Mesenchymal stem cell (in vitro differentiated cells and primary cell): ENCODE results near the gene NPW.

ENCODE experiments used
- DNase-seq: peaks from one replicate; pipeline ENCODE4 v3.0.0-alpha.2; 2013
- H2AFZ ChIP-seq: one replicate; pipeline ENCODE4 v1.6.1; 2013; ENCODE audit warnings: low read depth, mild to moderate bottlenecking, control low read depth, inconsistent platforms, low read length, moderate library complexity
- H2AK5ac ChIP-seq: 2 replicates; pipeline ENCODE4 v1.6.1; 2013; ENCODE audit warnings: low read length, moderate library complexity, mild to moderate bottlenecking, inconsistent platforms; ENCODE audit not compliant: severe bottlenecking
- H2BK120ac ChIP-seq: one replicate; pipeline ENCODE4 v1.6.1; 2013; ENCODE audit warnings: low read depth, mild to moderate bottlenecking, inconsistent platforms, low read length, moderate library complexity
- H2BK12ac ChIP-seq, 2 experiments: one replicate each; pipeline ENCODE4 v1.6.1; 2013; ENCODE audit warnings: inconsistent platforms in 2 of 2, low read length in 2 of 2, mild to moderate bottlenecking in 2 of 2, moderate library complexity in 2 of 2, control low read depth in 1 of 2
- H2BK15ac ChIP-seq: one replicate; pipeline ENCODE4 v1.6.1; 2013; ENCODE audit warnings: mild to moderate bottlenecking, low read depth, inconsistent platforms; ENCODE audit not compliant: poor library complexity, severe bottlenecking
- H2BK5ac ChIP-seq: 2 replicates; pipeline ENCODE4 v1.6.1; 2013; ENCODE audit warnings: low read depth, mild to moderate bottlenecking, low read length, control low read depth, inconsistent platforms; ENCODE audit not compliant: poor library complexity, severe bottlenecking
- H3K14ac ChIP-seq, 2 experiments: one replicate each; pipeline ENCODE4 v1.6.1; 2013; ENCODE audit warnings: inconsistent platforms in 2 of 2, low read length in 2 of 2, control low read depth in 1 of 2, mild to moderate bottlenecking in 1 of 2, moderate library complexity in 1 of 2
- H3K18ac ChIP-seq, 2 experiments: one replicate each; pipeline ENCODE4 v1.6.1; 2013; ENCODE audit warnings: inconsistent platforms in 2 of 2, low read length in 2 of 2, control low read depth in 1 of 2, low read depth in 1 of 2, mild to moderate bottlenecking in 1 of 2
- H3K23ac ChIP-seq, 2 experiments: one replicate each; pipeline ENCODE4 v1.6.1; 2013; ENCODE audit warnings: inconsistent platforms in 2 of 2, low read length in 2 of 2, mild to moderate bottlenecking in 2 of 2, moderate library complexity in 2 of 2, control low read depth in 1 of 2
- H3K27ac ChIP-seq: 2 replicates; pipeline ENCODE4 v1.5.1; 2013; ENCODE audit warnings: mild to moderate bottlenecking, moderate library complexity, low read length, control low read depth, inconsistent platforms; ENCODE audit not compliant: poor library complexity, severe bottlenecking
- H3K27me3 ChIP-seq, 2 experiments: 2 replicates each; pipeline versions ENCODE4 v1.6.1 to v1.7.0; 2013; ENCODE audit warnings: low read length in 2 of 2, mild to moderate bottlenecking in 2 of 2, moderate library complexity in 2 of 2, control low read depth in 1 of 2, inconsistent platforms in 1 of 2; ENCODE audit not compliant: control insufficient read depth in 1 of 2, insufficient read depth in 1 of 2
- H3K36me3 ChIP-seq, 2 experiments: 2 replicates each; pipeline versions ENCODE4 v1.6.1 to v1.7.0; 2013; ENCODE audit warnings: low read length in 2 of 2, control low read depth in 1 of 2, inconsistent platforms in 1 of 2, low read depth in 1 of 2, mild to moderate bottlenecking in 1 of 2; ENCODE audit not compliant: insufficient read depth in 2 of 2, control insufficient read depth in 1 of 2
- H3K4ac ChIP-seq, 2 experiments: one replicate each; pipeline ENCODE4 v1.6.1; 2013; ENCODE audit warnings: inconsistent platforms in 2 of 2, low read length in 2 of 2, mild to moderate bottlenecking in 2 of 2, moderate library complexity in 2 of 2, control low read depth in 1 of 2, low read depth in 1 of 2
- H3K4me1 ChIP-seq: 2 replicates; pipeline ENCODE4 v1.6.1; 2013; ENCODE audit warnings: low read depth, low read length, control low read depth; ENCODE audit not compliant: control insufficient read depth, insufficient read depth
- H3K4me2 ChIP-seq: 2 replicates; pipeline ENCODE4 v1.6.1; 2013; ENCODE audit warnings: low read length, mild to moderate bottlenecking, inconsistent platforms; ENCODE audit not compliant: poor library complexity, severe bottlenecking
- H3K4me3 ChIP-seq, 2 experiments: 2 replicates each; pipeline versions ENCODE4 v1.5.1 to v1.7.0; 2013; ENCODE audit warnings: low read length in 2 of 2, mild to moderate bottlenecking in 2 of 2, control low read depth in 1 of 2, low read depth in 1 of 2; ENCODE audit not compliant: insufficient read depth in 1 of 2
- H3K79me1 ChIP-seq: replicated peaks from 2 replicates; pipeline ENCODE4 v1.6.1; 2013; ENCODE audit warnings: mild to moderate bottlenecking, control low read depth, low read length, inconsistent platforms; ENCODE audit not compliant: poor library complexity, severe bottlenecking
- H3K9ac ChIP-seq: 2 replicates; pipeline ENCODE4 v1.7.0; 2013; ENCODE audit warnings: mild to moderate bottlenecking, low read length, moderate library complexity
- H3K9me3 ChIP-seq: 2 replicates; pipeline ENCODE4 v1.7.0; 2013; ENCODE audit warnings: mild to moderate bottlenecking, low read length; ENCODE audit not compliant: control insufficient read depth
- H4K8ac ChIP-seq: one replicate; pipeline ENCODE4 v1.6.1; 2013; ENCODE audit warnings: inconsistent platforms, mild to moderate bottlenecking, low read length, moderate library complexity
- H4K91ac ChIP-seq: one replicate; pipeline ENCODE4 v1.6.1; 2013; ENCODE audit warnings: mild to moderate bottlenecking, low read length, inconsistent platforms
- WGBS: methylation state at CpG from one replicate; pipeline ENCODE4 v1.1.7; 2013; ENCODE audit warnings: mixed read lengths; 5-methylcytosine and 5-hydroxymethylcytosine counted together

NPW gene

DNA sequence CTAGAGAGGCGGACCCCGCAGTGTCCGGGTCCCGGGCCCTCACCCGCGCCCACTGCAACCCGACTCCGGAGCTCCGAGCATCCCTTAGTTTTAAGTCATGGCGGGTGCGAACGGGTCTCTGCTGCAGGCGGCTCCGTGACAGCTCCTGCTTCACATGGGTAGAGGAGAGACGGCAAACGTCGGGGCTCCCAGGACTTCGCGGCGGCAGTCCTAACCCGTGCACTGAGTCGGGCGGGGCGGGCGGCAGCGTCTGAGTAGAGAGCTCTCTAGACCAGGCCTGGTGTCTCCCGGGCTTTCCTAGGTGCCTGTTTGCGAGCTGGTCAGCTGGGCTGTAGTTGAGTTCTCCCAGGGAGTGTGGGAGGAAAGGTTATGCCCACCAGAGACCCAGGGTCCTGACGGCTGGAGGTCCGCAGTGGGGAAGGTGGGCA lies 28.5 kb downstream of the NPW start:
- no peaks in the 10 kb centered on the region for H3K27me3 ChIP-seq
- no peak overlapping the region for H3K27ac ChIP-seq
- H2BK5ac ChIP-seq, result peak overlapping the region; percentile 63
- H3K14ac ChIP-seq, result peak overlapping the region in 1 of 2 experiments; percentile 11
- peak overlapping the region in 1 of 2 experiments; percentile 43 for H2BK12ac ChIP-seq
- H3K79me1 ChIP-seq, result peaks cover 28% of the 10 kb centered on the region
- H4K8ac ChIP-seq, result peak overlapping the region; percentile 45
- H2BK120ac ChIP-seq, result no peak overlapping the region
- H3K4me3 ChIP-seq, result peak overlapping the region; percentile 90 to 95
- no peak overlapping the region for H2BK15ac ChIP-seq
- H3K36me3 ChIP-seq, result peaks cover 23 to 55% of the 10 kb centered on the region in 2 experiments
- H3K4me2 ChIP-seq, result peak overlapping the region; percentile 95
- H2AK5ac ChIP-seq, result peak overlapping the region; percentile 49
- H3K9me3 ChIP-seq, result no peaks in the 10 kb centered on the region
- H3K23ac ChIP-seq, result no peak overlapping the region
- H3K9ac ChIP-seq, result peak overlapping the region; percentile 89
- WGBS, result 4% methylated on average over 30 of the region's 30 CpGs
- H2AFZ ChIP-seq, result peak overlapping the region; percentile 92
- H3K18ac ChIP-seq, result peak overlapping the region in 1 of 2 experiments; percentile 77
- H3K4ac ChIP-seq, result peak overlapping the region in 1 of 2 experiments; percentile 64
- no peak overlapping the region for H4K91ac ChIP-seq
- peaks cover 35% of the 10 kb centered on the region for H3K4me1 ChIP-seq
- no peak for DNase-seq

GRCh38 chr16:2053211-2053610 lies 33.6 kb downstream of the NPW start:
- 99% methylated on average over 21 of the region's 21 CpGs for WGBS
- no peak overlapping the region for H3K9ac ChIP-seq
- no peak overlapping the region for H2BK15ac ChIP-seq
- peaks cover 59 to 74% of the 10 kb centered on the region in 2 experiments for H3K36me3 ChIP-seq
- peaks cover 24% of the 10 kb centered on the region for H3K79me1 ChIP-seq
- no peaks in the 10 kb centered on the region for H3K9me3 ChIP-seq
- no peak overlapping the region for H3K18ac ChIP-seq
- H4K8ac ChIP-seq, result no peak overlapping the region
- H3K23ac ChIP-seq, result no peak overlapping the region
- no peak overlapping the region for H2BK120ac ChIP-seq
- no peak overlapping the region for H2BK12ac ChIP-seq
- no peak overlapping the region for H3K4me3 ChIP-seq
- DNase-seq, result no peak
- H2BK5ac ChIP-seq, result no peak overlapping the region
- peak overlapping the region; percentile 51 for H2AK5ac ChIP-seq
- no peaks in the 10 kb centered on the region for H3K27me3 ChIP-seq
- H3K4me1 ChIP-seq, result peaks cover 46% of the 10 kb centered on the region
- no peak overlapping the region for H3K14ac ChIP-seq
- no peak overlapping the region for H4K91ac ChIP-seq
- H2AFZ ChIP-seq, result no peak overlapping the region
- H3K27ac ChIP-seq, result peak overlapping the region; percentile 52
- H3K4ac ChIP-seq, result no peak overlapping the region
- no peak overlapping the region for H3K4me2 ChIP-seq

DNA sequence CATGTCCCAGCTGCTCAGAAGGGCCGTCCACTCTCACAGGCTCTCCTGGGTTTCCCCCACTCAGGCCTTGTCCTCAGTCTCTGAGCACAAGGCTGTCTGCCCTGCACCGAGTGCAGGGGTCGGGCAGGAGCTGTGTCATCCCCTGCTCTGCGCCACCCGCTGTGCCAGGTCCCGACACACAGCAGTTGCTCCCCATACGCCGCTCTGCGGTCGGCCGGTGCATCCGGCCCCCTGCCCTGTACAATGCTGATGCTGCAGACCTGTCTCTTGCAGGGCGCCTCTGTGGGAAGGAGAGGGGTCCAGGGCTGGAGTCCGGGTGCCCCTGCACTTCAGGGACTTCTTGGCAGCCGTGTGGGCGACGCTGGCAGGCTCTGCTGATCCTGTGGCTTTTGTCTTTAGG lies 34.3 kb downstream of the NPW start:
- H3K14ac ChIP-seq, result no peak overlapping the region
- DNase-seq, result no peak

GRCh38 chr16:2054543-2055245 lies 35.1 kb downstream of the NPW start:
- no peak overlapping the region for H3K4me3 ChIP-seq
- peaks cover 23% of the 10 kb centered on the region for H3K79me1 ChIP-seq
- H3K9me3 ChIP-seq, result no peaks in the 10 kb centered on the region
- no peaks in the 10 kb centered on the region for H3K27me3 ChIP-seq
- H3K9ac ChIP-seq, result no peak overlapping the region
- no peak overlapping the region for H3K14ac ChIP-seq
- no peak overlapping the region for H3K4ac ChIP-seq
- H4K91ac ChIP-seq, result no peak overlapping the region
- H2BK12ac ChIP-seq, result no peak overlapping the region
- no peak overlapping the region for H2BK15ac ChIP-seq
- peaks cover 65 to 82% of the 10 kb centered on the region in 2 experiments for H3K36me3 ChIP-seq
- peak overlapping the region; percentile 68 for H2AK5ac ChIP-seq
- WGBS, result 97% methylated on average over 26 of the region's 29 CpGs
- no peak overlapping the region for H2BK120ac ChIP-seq
- H3K27ac ChIP-seq, result no peak overlapping the region
- peaks cover 50% of the 10 kb centered on the region for H3K4me1 ChIP-seq
- DNase-seq, result no peak
- H3K18ac ChIP-seq, result no peak overlapping the region
- no peak overlapping the region for H3K4me2 ChIP-seq
- H2AFZ ChIP-seq, result no peak overlapping the region
- no peak overlapping the region for H4K8ac ChIP-seq
- H3K23ac ChIP-seq, result no peak overlapping the region
- H2BK5ac ChIP-seq, result no peak overlapping the region

More for the DNA sequence above, 34.3 kb downstream of the NPW start:
- Histone ChIP-seq H3K27ac (peak overlapping the region; percentile 52), H4K8ac (no peak overlapping the region), H3K36me3 (peaks cover 64 to 81% of the 10 kb centered on the region in 2 experiments), H3K4me2 (peak overlapping the region; percentile 5), H3K9ac (no peak overlapping the region), H2BK12ac (no peak overlapping the region), H3K79me1 (peaks cover 23% of the 10 kb centered on the region), H3K4me3 (no peak overlapping the region), H2AK5ac (peak overlapping the region; percentile 3), H3K27me3 (no peaks in the 10 kb centered on the region), H2BK5ac (no peak overlapping the region), H4K91ac (no peak overlapping the region), H3K4me1 (peaks cover 50% of the 10 kb centered on the region), H2BK15ac (no peak overlapping the region), H3K23ac (no peak overlapping the region), H3K4ac (no peak overlapping the region), H3K18ac (no peak overlapping the region), H2AFZ (no peak overlapping the region), H3K9me3 (no peaks in the 10 kb centered on the region), H2BK120ac (no peak overlapping the region)
- WGBS, result 94% methylated on average over 17 of the region's 17 CpGs
